SU-DHL-6 (cell line): ENCODE results near the gene PEX10.

ENCODE experiments used
- H2AFZ ChIP-seq: fragments of 200-600 bp; sonication (generic); 2 replicates; pipeline ENCODE4 v1.6.1; 2014; ENCODE audit warnings: low read depth, mild to moderate bottlenecking, moderate library complexity, mixed read lengths, antibody characterized with exemption, low read length; ENCODE audit not compliant: severe bottlenecking
- H3F3A ChIP-seq: fragments of 200-600 bp; shearing (Covaris generic); 2 replicates; pipeline ENCODE4 v1.6.0; 2016; ENCODE audit warnings: antibody characterized with exemption, mild to moderate bottlenecking; ENCODE audit not compliant: insufficient read depth
- H3K27ac ChIP-seq: fragments of 200-600 bp; sonication (generic); 2 replicates; pipeline ENCODE4 v1.5.1; 2016; ENCODE audit warnings: low read depth, mild to moderate bottlenecking, low read length, moderate library complexity, mixed read lengths
- H3K27me3 ChIP-seq: fragments of 200-600 bp; sonication (generic), shearing (Covaris generic); 2 replicates; pipeline ENCODE4 v1.6.0; 2014; ENCODE audit warnings: mild to moderate bottlenecking, low read length
- H3K36me3 ChIP-seq: fragments of 200-600 bp; sonication (generic); 2 replicates; pipeline ENCODE4 v1.6.1; 2014; ENCODE audit warnings: mild to moderate bottlenecking, low read length, mixed read lengths
- H3K4me2 ChIP-seq: fragments of 300-600, 200-600 bp; shearing (Covaris generic), sonication (generic); 2 replicates; pipeline ENCODE4 v1.6.0; 2014; ENCODE audit warnings: low read length, low read depth, mild to moderate bottlenecking; ENCODE audit not compliant: poor library complexity, severe bottlenecking
- H3K4me3 ChIP-seq: fragments of 200-600 bp; sonication (generic); 2 replicates; pipeline ENCODE4 v1.5.1; 2014; ENCODE audit warnings: antibody characterized with exemption, low read length, mild to moderate bottlenecking, mixed read lengths; ENCODE audit not compliant: insufficient read depth, poor library complexity, severe bottlenecking
- H3K79me2 ChIP-seq: fragments of 200-600 bp; sonication (generic); 2 replicates; pipeline ENCODE4 v1.6.1; 2014; ENCODE audit warnings: mild to moderate bottlenecking, low read length, moderate library complexity; ENCODE audit not compliant: insufficient read depth
- H3K9ac ChIP-seq: fragments of 200-600 bp; sonication (generic); 2 replicates; pipeline ENCODE4 v1.7.0; 2014; ENCODE audit warnings: mild to moderate bottlenecking, low read length
- H3K9me2 ChIP-seq: fragments of 200-600 bp; sonication (generic); replicated peaks from 2 replicates; pipeline ENCODE4 v1.6.1; 2014; ENCODE audit warnings: low read length; ENCODE audit not compliant: insufficient read depth
- H3K9me3 ChIP-seq: fragments of 200-600 bp; sonication (generic); 2 replicates; pipeline ENCODE4 v1.6.1; 2014; ENCODE audit warnings: low read length, mixed read lengths; ENCODE audit not compliant: insufficient read depth
- H4K20me1 ChIP-seq: fragments of 200-600 bp; sonication (generic); 2 replicates; pipeline ENCODE4 v1.6.1; 2014; ENCODE audit warnings: low read depth, mild to moderate bottlenecking, antibody characterized with exemption, low read length, moderate library complexity, mixed read lengths
- EZH2phosphoT487 ChIP-seq: fragments of 200-600 bp; sonication (generic), shearing (Covaris generic); conservative IDR thresholded peaks from 2 replicates; pipeline ENCODE4 v1.6.1; 2018; ENCODE audit warnings: mild to moderate bottlenecking, antibody characterized with exemption, low read length, moderate library complexity, mixed read lengths
- TF ChIP-seq, protein P1 (sequence below): fragments of 200-600 bp; sonication (generic); IDR thresholded peaks from one replicate; pipeline ENCODE4 v1.5.1; 2017; ENCODE audit warnings: antibody characterized with exemption, mild to moderate bottlenecking, low read length, moderate library complexity; ENCODE audit not compliant: insufficient read depth, poor library complexity, severe bottlenecking

Gene PEX10

DNA sequence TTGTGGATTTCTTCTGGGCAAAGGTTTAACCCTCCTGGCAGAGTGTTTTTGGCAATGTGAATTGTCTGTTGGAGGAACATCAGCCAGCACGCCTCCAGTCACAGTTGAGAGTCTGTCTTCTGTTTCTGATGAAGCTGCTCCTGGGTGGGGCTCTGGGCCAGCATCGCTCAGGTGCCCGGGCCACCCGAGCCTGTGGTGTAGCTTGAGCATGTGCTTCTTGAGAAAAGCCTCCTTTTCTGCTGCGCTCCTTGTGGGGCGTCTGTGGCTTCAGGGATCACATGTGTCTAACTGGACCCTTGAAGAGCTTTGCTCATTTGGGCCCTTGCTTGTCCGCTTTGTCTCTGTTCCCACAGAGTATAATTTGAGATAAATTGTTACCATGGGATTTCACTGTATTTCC is 13.5 kb downstream of the PEX10 start:
- no peaks in the 10 kb centered on the region for H3F3A ChIP-seq
- no peaks in the 10 kb centered on the region for H3K27me3 ChIP-seq
- no peak overlapping the region for H3K4me3 ChIP-seq
- TF ChIP-seq, protein P1, sequence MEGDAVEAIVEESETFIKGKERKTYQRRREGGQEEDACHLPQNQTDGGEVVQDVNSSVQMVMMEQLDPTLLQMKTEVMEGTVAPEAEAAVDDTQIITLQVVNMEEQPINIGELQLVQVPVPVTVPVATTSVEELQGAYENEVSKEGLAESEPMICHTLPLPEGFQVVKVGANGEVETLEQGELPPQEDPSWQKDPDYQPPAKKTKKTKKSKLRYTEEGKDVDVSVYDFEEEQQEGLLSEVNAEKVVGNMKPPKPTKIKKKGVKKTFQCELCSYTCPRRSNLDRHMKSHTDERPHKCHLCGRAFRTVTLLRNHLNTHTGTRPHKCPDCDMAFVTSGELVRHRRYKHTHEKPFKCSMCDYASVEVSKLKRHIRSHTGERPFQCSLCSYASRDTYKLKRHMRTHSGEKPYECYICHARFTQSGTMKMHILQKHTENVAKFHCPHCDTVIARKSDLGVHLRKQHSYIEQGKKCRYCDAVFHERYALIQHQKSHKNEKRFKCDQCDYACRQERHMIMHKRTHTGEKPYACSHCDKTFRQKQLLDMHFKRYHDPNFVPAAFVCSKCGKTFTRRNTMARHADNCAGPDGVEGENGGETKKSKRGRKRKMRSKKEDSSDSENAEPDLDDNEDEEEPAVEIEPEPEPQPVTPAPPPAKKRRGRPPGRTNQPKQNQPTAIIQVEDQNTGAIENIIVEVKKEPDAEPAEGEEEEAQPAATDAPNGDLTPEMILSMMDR = no peak
- H3K9me3 ChIP-seq = no peaks in the 10 kb centered on the region
- H2AFZ ChIP-seq = no peak overlapping the region
- H3K79me2 ChIP-seq = peaks cover 6% of the 10 kb centered on the region; the same call in 1 of the 2 replicates
- no peaks in the 10 kb centered on the region for H3K9me2 ChIP-seq
- no peak overlapping the region for H3K4me2 ChIP-seq
- H4K20me1 ChIP-seq = no peaks in the 10 kb centered on the region
- H3K27ac ChIP-seq = no peak overlapping the region
- no peaks in the 10 kb centered on the region for H3K36me3 ChIP-seq
- no peak overlapping the region for H3K9ac ChIP-seq

- Histone ChIP-seq H3K36me3 (no peaks in the 10 kb centered on the region), H3K79me2 (peaks cover 24% of the 10 kb centered on the region), H2AFZ (no peak overlapping the region), H3K9ac (no peak overlapping the region), H3K27ac (no peak overlapping the region), H3K27me3 (no peaks in the 10 kb centered on the region), H4K20me1 (no peaks in the 10 kb centered on the region), H3K4me2 (no peak overlapping the region), H3F3A (no peaks in the 10 kb centered on the region), H3K9me3 (no peaks in the 10 kb centered on the region), H3K9me2 (no peaks in the 10 kb centered on the region), H3K4me3 (no peak overlapping the region)
- TF ChIP-seq, protein P1 = no peak
- TF ChIP-seq EZH2phosphoT487 = no peak
Measured at GRCh38 chr1:2397007-2397679, 15.2 kb downstream of the PEX10 start.

- Histone ChIP-seq H3K9me2 (no peaks in the 10 kb centered on the region), H4K20me1 (no peaks in the 10 kb centered on the region), H2AFZ (no peak overlapping the region), H3K36me3 (no peaks in the 10 kb centered on the region), H3K9ac (no peak overlapping the region), H3F3A (no peaks in the 10 kb centered on the region), H3K27me3 (no peaks in the 10 kb centered on the region), H3K9me3 (no peaks in the 10 kb centered on the region), H3K4me2 (no peak overlapping the region), H3K27ac (no peak overlapping the region), H3K79me2 (peaks cover 25% of the 10 kb centered on the region), H3K4me3 (no peak overlapping the region)
- TF ChIP-seq EZH2phosphoT487 = no peak
- TF ChIP-seq, protein P1 = no peak
Measured at GRCh38 chr1:2396476-2396875, 15.9 kb downstream of the PEX10 start.
